Measurements from ENCODE around the gene UBTD1. TPM values are rescaled to one million over a fixed set of nuclear protein-coding genes. Genes with fewer than 3 reads are reported as not detected.
"Not testable (repeated sequence)": the region's sequence is repeated elsewhere in the genome, so short reads cannot be mapped to it uniquely, and the experiment has no call there.

Gene UBTD1
- polyA plus RNA-seq, 1 donor: 6.5 TPM

DNA sequence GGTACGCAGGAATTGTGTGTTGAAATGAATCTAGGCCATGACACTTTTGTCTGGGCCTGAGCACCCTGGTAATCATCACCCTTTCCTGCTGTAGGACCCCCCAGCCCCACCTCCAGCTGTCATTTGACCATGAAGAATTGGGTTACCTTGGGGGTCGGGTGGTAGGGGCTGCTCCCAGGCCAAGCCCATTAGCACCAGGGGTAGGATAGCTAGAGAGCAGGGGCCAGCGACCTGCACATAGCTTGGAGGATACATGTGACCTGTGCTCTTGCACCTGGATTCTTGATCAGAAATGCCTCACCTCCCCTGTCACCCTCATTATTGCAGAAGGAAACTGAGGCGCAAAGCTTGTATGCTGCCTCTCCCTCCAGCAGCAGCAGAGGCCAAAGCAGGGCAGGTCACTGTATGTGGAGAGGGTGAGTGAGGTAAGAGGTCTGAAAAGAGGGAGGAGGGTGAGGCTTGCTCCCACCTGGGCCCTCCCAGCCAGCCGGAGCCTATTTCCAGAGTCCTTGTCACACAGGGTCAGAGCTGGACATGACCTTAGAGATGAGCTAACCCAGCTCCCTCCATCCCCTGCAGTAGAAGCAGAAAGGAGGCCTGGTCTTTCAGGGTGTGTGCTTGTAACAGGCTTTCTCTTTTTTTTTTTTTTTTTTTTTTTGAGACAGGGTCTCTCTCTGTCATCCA is 38.6 kb downstream of the UBTD1 start:
- no peak for DNase-seq

- no peak for DNase-seq
These were observed 39.7 kb downstream of the UBTD1 start for GRCh38 chr10:97538411-97538810.

GRCh38 chr10:97538839-97539238 is 40.1 kb downstream of the UBTD1 start:
- DNase-seq: no peak

- DNase-seq: no peak
These were observed 40.9 kb downstream of the UBTD1 start for GRCh38 chr10:97539523-97540200.

DNA sequence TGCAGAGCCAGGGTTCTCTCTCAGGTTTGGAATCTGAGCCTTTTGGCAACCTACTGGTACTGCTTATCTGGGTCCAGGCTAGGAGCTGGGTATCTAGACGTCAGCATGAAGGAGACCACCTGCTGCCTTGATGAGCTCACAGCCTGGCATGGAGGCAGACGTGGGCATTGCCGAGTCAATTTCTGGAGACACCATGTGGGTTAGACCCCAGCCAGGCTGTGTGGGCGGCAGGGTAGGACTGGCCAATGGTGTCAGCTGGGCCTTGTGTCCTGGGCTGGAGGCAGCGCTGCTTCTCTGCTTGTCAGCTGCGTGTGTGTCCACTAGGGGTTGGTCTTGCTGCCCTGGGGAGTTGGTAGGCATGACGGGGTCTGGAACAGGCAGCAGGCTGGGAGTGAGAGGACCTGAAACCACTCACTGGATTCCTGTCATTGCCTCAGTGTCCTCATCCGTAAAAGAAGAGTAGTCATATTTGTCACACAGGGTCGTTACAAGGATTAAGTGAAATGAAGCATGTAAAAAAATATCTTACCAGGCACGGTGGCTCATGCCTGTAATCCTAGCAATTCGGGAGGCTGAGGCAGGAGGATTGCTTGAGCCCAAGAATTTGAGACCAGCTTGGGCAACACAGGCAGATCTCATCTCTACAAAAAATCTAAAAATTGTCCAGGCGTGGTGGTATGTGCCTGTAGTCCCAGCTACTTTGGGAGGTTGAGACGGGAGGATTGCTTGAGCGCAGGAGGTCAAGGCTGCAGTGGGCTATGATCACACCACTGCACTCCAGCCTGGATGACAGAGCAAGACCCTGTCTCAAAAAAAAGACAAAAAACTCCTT is 42.2 kb downstream of the UBTD1 start:
- DNase-seq: no peak

GRCh38 chr10:97542169-97543024 is 43.7 kb downstream of the UBTD1 start:
- no peak for DNase-seq

GRCh38 chr10:97543025-97543546 is 44.4 kb downstream of the UBTD1 start:
- DNase-seq: no peak

DNA sequence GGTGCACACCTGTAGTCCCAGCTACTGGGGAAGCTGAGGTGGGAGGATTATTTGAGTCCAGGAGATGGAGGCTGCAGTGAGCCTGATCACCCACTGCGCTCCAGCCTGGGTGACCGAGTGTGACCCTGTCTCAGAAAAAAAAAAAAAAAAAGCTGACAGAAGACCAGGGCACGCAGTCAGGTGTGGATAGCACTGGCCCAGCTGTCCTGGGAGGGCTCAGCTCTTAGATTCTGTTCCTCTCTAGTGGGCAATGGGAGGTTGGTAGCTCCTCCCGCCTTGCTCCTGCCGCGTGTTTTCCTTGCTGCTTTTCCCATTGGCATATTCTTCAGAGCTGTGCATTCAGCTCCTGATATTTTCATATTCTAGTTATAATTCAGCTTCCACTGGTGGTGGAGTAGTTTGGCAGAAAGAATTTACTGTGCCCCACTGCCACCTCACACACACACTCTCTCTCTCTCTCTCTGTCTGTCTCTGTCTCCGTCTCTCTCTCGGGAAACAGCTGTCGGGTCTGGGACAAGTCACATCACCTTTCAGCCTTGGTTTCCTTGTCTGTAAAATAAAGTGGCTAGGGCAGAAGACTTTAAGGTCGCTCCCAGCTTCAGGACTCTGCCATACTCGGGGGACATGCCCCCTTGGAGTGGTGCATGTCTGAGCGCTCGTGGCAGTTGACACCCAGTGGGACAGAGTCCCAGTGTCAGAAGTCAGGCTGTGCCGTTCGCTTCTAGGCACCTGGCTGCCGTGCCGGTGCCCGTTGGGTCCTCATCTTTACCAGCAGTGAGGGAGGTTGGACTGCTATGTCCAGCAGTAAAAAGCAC is 47.9 kb downstream of the UBTD1 start:
- DNase-seq: no peak

DNA sequence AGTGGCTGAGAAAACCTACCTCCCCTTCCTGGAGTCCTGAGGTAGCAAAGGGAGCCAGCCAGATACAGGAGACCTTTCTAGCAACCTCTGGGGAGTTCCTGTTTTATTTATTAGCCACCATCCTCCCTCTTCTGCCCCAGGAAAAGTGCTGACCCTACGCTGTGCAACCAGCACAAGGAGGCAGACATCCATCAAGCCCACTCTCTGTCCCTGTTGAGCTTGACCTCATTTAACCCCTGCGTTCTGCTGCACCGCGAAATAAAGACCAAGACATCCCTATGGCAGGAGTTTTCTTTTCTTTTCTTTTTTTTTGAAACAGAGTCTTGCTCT is 48.5 kb downstream of the UBTD1 start:
- no peak for DNase-seq

DNA sequence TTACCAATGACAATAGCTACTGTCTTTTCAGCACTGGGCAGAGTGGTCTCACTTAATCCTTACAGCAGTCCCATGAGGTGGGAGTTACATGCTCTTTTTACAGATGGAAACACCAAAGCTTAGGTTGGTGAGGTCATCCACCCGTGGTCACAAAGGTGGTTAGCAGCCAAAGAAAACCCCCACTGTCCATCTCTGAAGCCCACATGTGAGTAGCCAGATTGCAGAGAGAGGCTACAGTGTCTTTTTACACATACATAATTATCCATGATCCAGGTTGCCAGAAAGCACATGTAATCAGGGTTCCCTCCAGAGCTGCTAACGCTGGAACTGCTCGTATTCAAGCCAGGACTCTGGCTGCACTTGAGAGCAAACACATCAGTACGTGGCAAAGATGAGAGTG is 49.2 kb downstream of the UBTD1 start:
- no peak for DNase-seq

- DNase-seq: no peak
These were observed 50.2 kb downstream of the UBTD1 start for GRCh38 chr10:97548828-97549455.

- DNase-seq: no peak
These were observed 51.0 kb downstream of the UBTD1 start for GRCh38 chr10:97549587-97550322.

DNA sequence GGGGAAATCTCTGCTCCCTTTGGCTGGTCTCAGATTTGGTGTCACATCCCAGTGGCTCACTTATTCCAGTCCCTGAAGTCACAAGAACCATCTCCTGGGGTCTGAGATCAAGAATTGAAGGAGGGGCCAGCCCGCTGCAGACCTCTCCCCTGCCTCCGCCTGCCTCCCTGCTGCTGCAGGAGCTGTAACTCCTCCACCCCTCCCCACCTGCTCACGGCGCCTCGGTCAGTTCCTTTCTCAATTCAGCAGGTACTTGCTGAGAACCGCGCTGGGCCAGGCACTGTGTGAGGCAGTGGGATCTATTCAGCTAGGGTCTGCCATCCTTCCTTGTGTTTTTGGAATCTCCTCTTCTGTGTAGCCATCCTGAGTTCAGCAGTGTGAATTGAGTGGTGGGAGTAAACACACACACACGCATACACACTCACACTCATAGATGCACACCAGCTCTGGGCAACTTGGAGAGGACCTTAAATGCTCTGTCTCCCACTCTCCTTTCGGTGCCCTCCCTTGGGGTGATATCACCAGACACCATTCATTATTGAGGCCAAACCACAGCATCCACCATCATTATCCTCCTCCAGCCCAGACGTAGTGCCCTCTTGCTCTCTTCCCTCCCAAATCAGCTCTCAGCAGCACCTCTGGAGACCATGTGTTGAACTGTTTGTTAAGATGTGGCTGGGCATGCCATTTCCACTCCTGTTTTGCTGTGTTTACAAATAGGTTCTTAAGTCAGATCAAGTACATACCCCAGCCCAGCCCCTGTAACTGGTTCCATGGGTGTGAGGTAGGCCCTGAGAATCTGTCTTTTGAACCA is 51.8 kb downstream of the UBTD1 start:
- DNase-seq: no peak

- DNase-seq: no peak
These were observed 52.5 kb downstream of the UBTD1 start for GRCh38 chr10:97551271-97551670.

DNA sequence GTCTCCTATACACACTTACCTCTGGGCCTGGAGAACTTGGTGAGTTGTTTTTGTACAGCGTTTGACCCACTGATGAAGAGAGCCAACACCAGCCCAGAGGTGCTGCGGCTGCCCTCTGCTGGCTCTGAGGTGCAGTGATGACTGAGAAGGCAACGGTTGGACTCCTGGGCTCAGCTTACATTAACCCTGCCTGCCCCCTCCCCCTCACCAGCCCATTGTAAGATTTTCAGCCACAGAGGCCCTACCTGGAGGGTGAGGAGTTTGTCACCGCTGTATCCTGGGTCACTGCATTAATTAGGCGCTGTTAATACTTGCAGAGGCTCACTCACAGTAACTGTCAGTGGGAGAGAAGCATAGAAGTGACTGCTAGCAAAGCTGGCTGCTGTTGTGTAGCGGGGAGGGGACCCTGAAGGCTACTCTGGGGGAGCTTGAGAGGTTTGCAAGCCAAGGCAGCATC is 54.9 kb downstream of the UBTD1 start:
- DNase-seq: no peak

- not testable (repeated sequence) for DNase-seq
These were observed 55.6 kb downstream of the UBTD1 start for GRCh38 chr10:97554336-97554735.

GRCh38 chr10:97555541-97555940 is 56.8 kb downstream of the UBTD1 start:
- DNase-seq: not testable (repeated sequence)

DNA sequence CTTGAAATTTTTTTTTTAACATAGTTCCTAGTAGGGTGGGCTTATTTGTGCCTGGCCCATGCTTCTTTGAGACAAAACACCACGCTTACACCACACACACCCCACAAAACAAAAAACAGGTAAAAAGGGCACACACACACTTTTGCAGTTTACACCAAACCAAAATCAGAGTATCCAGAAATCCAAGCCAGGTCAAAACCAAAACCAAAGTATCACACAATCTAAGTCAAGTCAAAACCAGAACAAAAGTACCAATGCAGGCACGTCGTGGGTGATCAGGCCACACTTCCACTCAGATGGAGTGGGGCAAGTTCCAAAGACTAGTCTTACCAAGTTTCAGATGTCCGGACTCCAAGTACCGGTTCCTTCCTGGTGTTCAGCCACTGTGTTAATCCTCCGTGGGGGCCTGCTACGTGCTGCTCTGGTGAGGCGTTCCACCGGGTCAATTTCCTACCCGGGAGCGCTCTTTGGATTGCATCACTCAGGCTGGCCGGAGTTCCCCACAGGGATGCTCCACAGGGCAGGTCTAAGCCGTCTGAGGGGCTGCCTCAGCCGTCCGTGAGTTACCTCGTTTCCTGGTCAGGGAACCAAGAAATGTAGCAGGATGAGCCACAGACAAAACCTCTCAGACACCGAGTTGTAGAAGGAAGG is 62.1 kb downstream of the UBTD1 start:
- DNase-seq: not testable (repeated sequence)

Measured in left kidney (tissue), 2 donors.